ENCODE data around the gene DIS3L2. TPM values are rescaled to one million over a fixed set of nuclear protein-coding genes. Genes with fewer than 3 reads are reported as not detected.

Gene DIS3L2
- total RNA-seq, 1 experiment from 2014 or later: 28.5 TPM

DNA sequence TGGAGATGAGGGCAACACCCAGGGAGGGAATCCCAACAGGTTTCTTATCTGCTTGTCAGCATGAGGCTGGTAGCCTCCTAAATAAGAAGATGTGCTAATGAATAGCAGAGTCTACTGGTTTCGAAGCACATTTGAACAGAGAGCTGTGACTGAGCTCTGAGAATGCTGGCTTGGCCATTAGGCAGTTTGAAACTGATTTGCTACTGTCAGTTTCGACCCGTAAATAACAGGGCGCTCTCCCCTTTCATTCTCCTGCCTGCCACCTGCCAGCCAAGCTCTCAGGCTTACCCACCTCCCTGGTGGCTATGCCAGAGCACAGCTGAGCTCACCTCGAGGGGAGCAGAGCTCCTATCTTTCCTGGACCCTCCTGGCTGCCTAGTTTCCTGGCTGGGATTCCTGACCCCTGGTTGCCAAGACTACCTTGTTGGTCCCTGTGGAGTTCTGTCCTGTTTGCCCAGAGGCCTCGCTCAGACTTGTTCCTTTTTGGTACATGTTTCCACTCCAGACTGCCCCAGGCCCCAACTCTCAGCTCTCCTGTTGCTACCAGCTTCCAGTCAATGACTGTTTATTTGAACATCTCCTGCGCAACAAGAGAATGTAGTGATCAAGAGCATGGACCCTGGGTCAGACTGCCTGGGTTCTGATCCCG, 314.7 kb downstream of the DIS3L2 start:
- Mint-ChIP-seq H3K27ac (peak overlapping the region; percentile 59), H3K36me3 (peaks cover 7% of the 10 kb centered on the region)
- CTCF ChIA-PET: interaction anchor here (1.0 to 2.2 kb wide), 11 partner anchors 9 to 376 kb away, joined by 3 to 25 read pairs (median 4); partner anchors contain the start of gene NPPC

More for the DNA sequence above, 314.7 kb downstream of the DIS3L2 start:
- Mint-ChIP-seq H3K4me3 (no peak overlapping the region), H3K27me3 (ENCODE audit: low read depth) (no peaks in the 10 kb centered on the region), H3K4me1 (peaks cover 21% of the 10 kb centered on the region), H3K9me3 (peaks cover 12% of the 10 kb centered on the region)
- POLR2A ChIA-PET: no interaction called here
- DNase-seq (ENCODE audit: low spot score) (no peak), ATAC-seq (peak; percentile 47)
- TF ChIP-seq, protein P1, sequence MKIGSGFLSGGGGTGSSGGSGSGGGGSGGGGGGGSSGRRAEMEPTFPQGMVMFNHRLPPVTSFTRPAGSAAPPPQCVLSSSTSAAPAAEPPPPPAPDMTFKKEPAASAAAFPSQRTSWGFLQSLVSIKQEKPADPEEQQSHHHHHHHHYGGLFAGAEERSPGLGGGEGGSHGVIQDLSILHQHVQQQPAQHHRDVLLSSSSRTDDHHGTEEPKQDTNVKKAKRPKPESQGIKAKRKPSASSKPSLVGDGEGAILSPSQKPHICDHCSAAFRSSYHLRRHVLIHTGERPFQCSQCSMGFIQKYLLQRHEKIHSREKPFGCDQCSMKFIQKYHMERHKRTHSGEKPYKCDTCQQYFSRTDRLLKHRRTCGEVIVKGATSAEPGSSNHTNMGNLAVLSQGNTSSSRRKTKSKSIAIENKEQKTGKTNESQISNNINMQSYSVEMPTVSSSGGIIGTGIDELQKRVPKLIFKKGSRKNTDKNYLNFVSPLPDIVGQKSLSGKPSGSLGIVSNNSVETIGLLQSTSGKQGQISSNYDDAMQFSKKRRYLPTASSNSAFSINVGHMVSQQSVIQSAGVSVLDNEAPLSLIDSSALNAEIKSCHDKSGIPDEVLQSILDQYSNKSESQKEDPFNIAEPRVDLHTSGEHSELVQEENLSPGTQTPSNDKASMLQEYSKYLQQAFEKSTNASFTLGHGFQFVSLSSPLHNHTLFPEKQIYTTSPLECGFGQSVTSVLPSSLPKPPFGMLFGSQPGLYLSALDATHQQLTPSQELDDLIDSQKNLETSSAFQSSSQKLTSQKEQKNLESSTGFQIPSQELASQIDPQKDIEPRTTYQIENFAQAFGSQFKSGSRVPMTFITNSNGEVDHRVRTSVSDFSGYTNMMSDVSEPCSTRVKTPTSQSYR (CRISPR knock-in tag; IDR thresholded peaks at IDR 0.05): no peak
- no peak for TF ChIP-seq EMX1 (CRISPR knock-in tag; IDR thresholded peaks at IDR 0.05)
- TF ChIP-seq, protein P2, sequence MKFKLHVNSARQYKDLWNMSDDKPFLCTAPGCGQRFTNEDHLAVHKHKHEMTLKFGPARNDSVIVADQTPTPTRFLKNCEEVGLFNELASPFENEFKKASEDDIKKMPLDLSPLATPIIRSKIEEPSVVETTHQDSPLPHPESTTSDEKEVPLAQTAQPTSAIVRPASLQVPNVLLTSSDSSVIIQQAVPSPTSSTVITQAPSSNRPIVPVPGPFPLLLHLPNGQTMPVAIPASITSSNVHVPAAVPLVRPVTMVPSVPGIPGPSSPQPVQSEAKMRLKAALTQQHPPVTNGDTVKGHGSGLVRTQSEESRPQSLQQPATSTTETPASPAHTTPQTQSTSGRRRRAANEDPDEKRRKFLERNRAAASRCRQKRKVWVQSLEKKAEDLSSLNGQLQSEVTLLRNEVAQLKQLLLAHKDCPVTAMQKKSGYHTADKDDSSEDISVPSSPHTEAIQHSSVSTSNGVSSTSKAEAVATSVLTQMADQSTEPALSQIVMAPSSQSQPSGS (CRISPR knock-in tag; IDR thresholded peaks at IDR 0.05; ENCODE audit: borderline replicate concordance, low read depth): no peak
- TF ChIP-seq, protein P3, sequence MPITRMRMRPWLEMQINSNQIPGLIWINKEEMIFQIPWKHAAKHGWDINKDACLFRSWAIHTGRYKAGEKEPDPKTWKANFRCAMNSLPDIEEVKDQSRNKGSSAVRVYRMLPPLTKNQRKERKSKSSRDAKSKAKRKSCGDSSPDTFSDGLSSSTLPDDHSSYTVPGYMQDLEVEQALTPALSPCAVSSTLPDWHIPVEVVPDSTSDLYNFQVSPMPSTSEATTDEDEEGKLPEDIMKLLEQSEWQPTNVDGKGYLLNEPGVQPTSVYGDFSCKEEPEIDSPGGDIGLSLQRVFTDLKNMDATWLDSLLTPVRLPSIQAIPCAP (CRISPR knock-in tag; IDR thresholded peaks at IDR 0.05): no peak
- TF ChIP-seq, protein P4, sequence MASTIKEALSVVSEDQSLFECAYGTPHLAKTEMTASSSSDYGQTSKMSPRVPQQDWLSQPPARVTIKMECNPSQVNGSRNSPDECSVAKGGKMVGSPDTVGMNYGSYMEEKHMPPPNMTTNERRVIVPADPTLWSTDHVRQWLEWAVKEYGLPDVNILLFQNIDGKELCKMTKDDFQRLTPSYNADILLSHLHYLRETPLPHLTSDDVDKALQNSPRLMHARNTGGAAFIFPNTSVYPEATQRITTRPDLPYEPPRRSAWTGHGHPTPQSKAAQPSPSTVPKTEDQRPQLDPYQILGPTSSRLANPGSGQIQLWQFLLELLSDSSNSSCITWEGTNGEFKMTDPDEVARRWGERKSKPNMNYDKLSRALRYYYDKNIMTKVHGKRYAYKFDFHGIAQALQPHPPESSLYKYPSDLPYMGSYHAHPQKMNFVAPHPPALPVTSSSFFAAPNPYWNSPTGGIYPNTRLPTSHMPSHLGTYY (CRISPR knock-in tag; IDR thresholded peaks at IDR 0.05): no peak
- no peak for TF ChIP-seq MXD4 (CRISPR knock-in tag; IDR thresholded peaks at IDR 0.05; ENCODE audit: borderline replicate concordance)
- no peak for TF ChIP-seq ZNF423 (CRISPR knock-in tag; IDR thresholded peaks at IDR 0.05)
- TF ChIP-seq, protein P5, sequence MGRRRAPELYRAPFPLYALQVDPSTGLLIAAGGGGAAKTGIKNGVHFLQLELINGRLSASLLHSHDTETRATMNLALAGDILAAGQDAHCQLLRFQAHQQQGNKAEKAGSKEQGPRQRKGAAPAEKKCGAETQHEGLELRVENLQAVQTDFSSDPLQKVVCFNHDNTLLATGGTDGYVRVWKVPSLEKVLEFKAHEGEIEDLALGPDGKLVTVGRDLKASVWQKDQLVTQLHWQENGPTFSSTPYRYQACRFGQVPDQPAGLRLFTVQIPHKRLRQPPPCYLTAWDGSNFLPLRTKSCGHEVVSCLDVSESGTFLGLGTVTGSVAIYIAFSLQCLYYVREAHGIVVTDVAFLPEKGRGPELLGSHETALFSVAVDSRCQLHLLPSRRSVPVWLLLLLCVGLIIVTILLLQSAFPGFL (CRISPR knock-in tag; IDR thresholded peaks at IDR 0.05; ENCODE audit: borderline replicate concordance): no peak
- TF ChIP-seq, protein P6, sequence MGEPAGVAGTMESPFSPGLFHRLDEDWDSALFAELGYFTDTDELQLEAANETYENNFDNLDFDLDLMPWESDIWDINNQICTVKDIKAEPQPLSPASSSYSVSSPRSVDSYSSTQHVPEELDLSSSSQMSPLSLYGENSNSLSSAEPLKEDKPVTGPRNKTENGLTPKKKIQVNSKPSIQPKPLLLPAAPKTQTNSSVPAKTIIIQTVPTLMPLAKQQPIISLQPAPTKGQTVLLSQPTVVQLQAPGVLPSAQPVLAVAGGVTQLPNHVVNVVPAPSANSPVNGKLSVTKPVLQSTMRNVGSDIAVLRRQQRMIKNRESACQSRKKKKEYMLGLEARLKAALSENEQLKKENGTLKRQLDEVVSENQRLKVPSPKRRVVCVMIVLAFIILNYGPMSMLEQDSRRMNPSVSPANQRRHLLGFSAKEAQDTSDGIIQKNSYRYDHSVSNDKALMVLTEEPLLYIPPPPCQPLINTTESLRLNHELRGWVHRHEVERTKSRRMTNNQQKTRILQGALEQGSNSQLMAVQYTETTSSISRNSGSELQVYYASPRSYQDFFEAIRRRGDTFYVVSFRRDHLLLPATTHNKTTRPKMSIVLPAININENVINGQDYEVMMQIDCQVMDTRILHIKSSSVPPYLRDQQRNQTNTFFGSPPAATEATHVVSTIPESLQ (CRISPR knock-in tag; IDR thresholded peaks at IDR 0.05): no peak
- TF ChIP-seq, protein P7, sequence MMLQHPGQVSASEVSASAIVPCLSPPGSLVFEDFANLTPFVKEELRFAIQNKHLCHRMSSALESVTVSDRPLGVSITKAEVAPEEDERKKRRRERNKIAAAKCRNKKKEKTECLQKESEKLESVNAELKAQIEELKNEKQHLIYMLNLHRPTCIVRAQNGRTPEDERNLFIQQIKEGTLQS (CRISPR knock-in tag; conservative IDR thresholded peaks at IDR 0.05): no peak
- TF ChIP-seq CREM (CRISPR knock-in tag; IDR thresholded peaks at IDR 0.05): no peak

Data from WTC11 (cell line).